K562 (cell line): ENCODE data around the gene STIM1. TPM values are rescaled to one million over a fixed set of nuclear protein-coding genes. Genes with fewer than 3 reads are reported as not detected.
A peak's percentile ranks its signal among the peaks of the same experiment; 100 is the strongest.

ENCODE experiments used
- ATAC-seq: fragments of 200-7000 bp; cut with Tn5 transposase; 3 replicates; pipeline ENCODE4 v1.9.1; 2020; ENCODE audit warnings: moderate library complexity
- BruUV-seq: library from RNA; stranded (reverse); fragments of 400-500 nt; replicated peaks from 2 replicates; lab custom pipeline; 2021; lab: Mats Ljungman, UMichigan
- CTCF ChIA-PET: fragments of 300-600 bp; formaldehyde crosslinking; extraction: SDS; loops from one replicate; lab custom pipeline; 2021; ENCODE audit warnings: low intra/inter-chr PET ratio; lab: Yijun Ruan, JAX
- POLR2A ChIA-PET: fragments of 300-600, 350-650 bp; sonication (Branson Sonifier 250); formaldehyde crosslinking; extraction: SDS; loops from one replicate; lab custom pipeline; 2021; ENCODE audit warnings: antibody characterized with exemption, inconsistent platforms; lab: Yijun Ruan, JAX
- DNase-seq, 4 experiments: peaks; one replicate each; pipeline versions ENCODE4 v3.0.0 to v3.0.0-alpha.2; 2011 to 2018; ENCODE audit warnings: low spot score in 3 of 4, mixed read lengths in 3 of 4; ENCODE audit errors: extremely low read depth in 1 of 4
- FAIRE-seq: peaks from 2 replicates; lab custom pipeline; 2011; peaks lifted over from hg19 to GRCh38; lab: Jason Lieb, UNC
- H2AFZ ChIP-seq: 2 replicates; pipeline ENCODE4 v1.6.0; 2011; ENCODE audit warnings: low read depth, low read length, control low read depth, inconsistent platforms
- H3K27ac ChIP-seq: fragments of 200-600 bp; 3 replicates; pipeline ENCODE4 v1.8.0; 2011; ENCODE audit warnings: low read depth, mild to moderate bottlenecking, control low read depth, inconsistent platforms, low read length, moderate library complexity, mixed read lengths; ENCODE audit errors: extremely low read depth
- H3K27me3 ChIP-seq, 2 experiments: fragments of 300-600 bp in 1 of 2; 2 replicates in 1 of 2; 3 replicates in 1 of 2; pipeline versions ENCODE4 v1.6.0 to v1.8.0; 2011; ENCODE audit warnings: inconsistent platforms in 2 of 2, low read length in 2 of 2, mild to moderate bottlenecking in 1 of 2, mixed read lengths in 1 of 2, moderate library complexity in 1 of 2; ENCODE audit not compliant: control insufficient read depth in 2 of 2, insufficient read depth in 2 of 2
- H3K36me3 ChIP-seq: fragments of 300-600 bp; 3 replicates; pipeline ENCODE4 v1.8.0; 2011; ENCODE audit warnings: mild to moderate bottlenecking, low read length, inconsistent platforms; ENCODE audit not compliant: control insufficient read depth, insufficient read depth
- H3K4me1 ChIP-seq, 2 experiments: fragments of 200-600 bp in 1 of 2; replicated peaks in 1 of 2; 2 replicates in 1 of 2; 3 replicates in 1 of 2; pipeline versions ENCODE4 v1.5.1 to v1.8.0; 2011; ENCODE audit warnings: inconsistent platforms in 2 of 2, low read length in 2 of 2, mild to moderate bottlenecking in 1 of 2, mixed read lengths in 1 of 2, moderate library complexity in 1 of 2; ENCODE audit not compliant: control insufficient read depth in 2 of 2, insufficient read depth in 2 of 2
- H3K4me2 ChIP-seq: 2 replicates; pipeline ENCODE4 v1.6.1; 2011; ENCODE audit warnings: low read length, control low read depth, inconsistent platforms, mixed read lengths; ENCODE audit not compliant: insufficient read depth
- H3K4me3 ChIP-seq: fragments of 200-600 bp; sonication (generic), shearing (Covaris generic); 2 replicates; pipeline ENCODE4 v1.5.1; 2016; ENCODE audit warnings: control low read depth, inconsistent platforms
- H3K79me2 ChIP-seq: fragments of 200-600 bp; 3 replicates; pipeline ENCODE4 v1.8.0; 2011; ENCODE audit warnings: low read length, inconsistent platforms; ENCODE audit not compliant: control insufficient read depth, insufficient read depth
- H3K9ac ChIP-seq, 2 experiments: 2 replicates each; pipeline versions ENCODE4 v1.6.0 to v1.6.1; 2011; ENCODE audit warnings: low read depth in 2 of 2, low read length in 2 of 2, control low read depth in 1 of 2, inconsistent platforms in 1 of 2, mild to moderate bottlenecking in 1 of 2, mixed read lengths in 1 of 2; ENCODE audit not compliant: insufficient read depth in 1 of 2
- H3K9me1 ChIP-seq: one replicate; pipeline ENCODE4 v1.6.0; 2011; ENCODE audit warnings: inconsistent platforms, mild to moderate bottlenecking, low read length, moderate library complexity; ENCODE audit not compliant: control insufficient read depth, insufficient read depth
- H3K9me3 ChIP-seq: replicated peaks from 2 replicates; pipeline ENCODE4 v1.5.1; 2011; ENCODE audit warnings: low read depth, low read length, inconsistent platforms; ENCODE audit not compliant: control insufficient read depth, insufficient read depth
- H4K20me1 ChIP-seq: replicated peaks from 2 replicates; pipeline ENCODE4 v1.6.1; 2011; ENCODE audit warnings: low read length, inconsistent platforms, mixed read lengths; ENCODE audit not compliant: control insufficient read depth, insufficient read depth
- BDP1 ChIP-seq: IDR thresholded peaks from 3 replicates; pipeline ENCODE4 v1.6.1; 2011; ENCODE audit not compliant: insufficient read length, insufficient read depth
- DDX20 ChIP-seq: fragments of 450-650 bp; IDR thresholded peaks from 2 replicates; pipeline ENCODE4 v1.6.1; 2016; ENCODE audit warnings: missing genetic modification characterization, low read depth, mild to moderate bottlenecking, missing compliant biosample characterization, moderate library complexity
- HNRNPLL ChIP-seq: fragments of 200-400 bp; formaldehyde crosslinking; IDR thresholded peaks from 2 replicates; pipeline ENCODE4 v1.6.1; 2017; ENCODE audit warnings: low read length, low read depth, mild to moderate bottlenecking; ENCODE audit not compliant: poor library complexity, severe bottlenecking
- KAT7 ChIP-seq: sonication (generic); formaldehyde crosslinking; IDR thresholded peaks from 2 replicates; pipeline ENCODE4 v1.8.0; 2022; ENCODE audit warnings: missing genetic modification reagents, mild to moderate bottlenecking, borderline replicate concordance
- KDM2B ChIP-seq: fragments of 250-450 bp; sonication (Bioruptor Pico); IDR thresholded peaks from 2 replicates; pipeline ENCODE4 v1.8.0; 2021; ENCODE audit warnings: mild to moderate bottlenecking, moderate library complexity
- KLF1 ChIP-seq: fragments of 450-650 bp; IDR thresholded peaks from 2 replicates; pipeline ENCODE4 v1.6.1; 2016; ENCODE audit warnings: missing genetic modification characterization, missing compliant biosample characterization
- MEF2D ChIP-seq: conservative IDR thresholded peaks from 2 replicates; pipeline ENCODE4 v1.6.1; 2016; ENCODE audit warnings: low read depth, missing genetic modification characterization, missing compliant biosample characterization
- NFE2 ChIP-seq: IDR thresholded peaks from 2 replicates; pipeline ENCODE4 v1.6.1; 2014; ENCODE audit warnings: antibody characterized with exemption, low read depth
- NFXL1 ChIP-seq: fragments of 450-650 bp; formaldehyde crosslinking; IDR thresholded peaks from 2 replicates; pipeline ENCODE4 v1.4.0; 2021; ENCODE audit warnings: mild to moderate bottlenecking
- NR0B1 ChIP-seq: fragments of 450-650 bp; IDR thresholded peaks from one replicate; pipeline ENCODE4 v1.6.1; 2018; ENCODE audit warnings: mild to moderate bottlenecking, moderate library complexity; ENCODE audit not compliant: partially characterized antibody
- POLR2A ChIP-seq: fragments of 450-650 bp; conservative IDR thresholded peaks from 2 replicates; pipeline ENCODE4 v1.6.1; 2016
- RAD21 ChIP-seq, 2 experiments: fragments of 250-450 bp in 1 of 2; fragments of 450-650 bp in 1 of 2; sonication (Bioruptor Pico) in 1 of 2; formaldehyde crosslinking in 1 of 2; IDR thresholded peaks in 1 of 2; conservative IDR thresholded peaks in 1 of 2; 2 replicates each; pipeline versions ENCODE4 v1.4.0 to v1.8.0; 2020 to 2022; ENCODE audit warnings: mild to moderate bottlenecking in 2 of 2, moderate library complexity in 1 of 2
- RBFOX2 ChIP-seq: fragments of 200-400 bp; formaldehyde crosslinking; IDR thresholded peaks from 2 replicates; pipeline ENCODE4 v1.6.1; 2017; ENCODE audit warnings: low read depth, mild to moderate bottlenecking, low read length, moderate library complexity
- RBM22 ChIP-seq: fragments of 200-400 bp; formaldehyde crosslinking; IDR thresholded peaks from 2 replicates; pipeline ENCODE4 v1.6.1; 2018; ENCODE audit warnings: low read length, low read depth; ENCODE audit not compliant: poor library complexity, severe bottlenecking
- THRAP3 ChIP-seq: fragments of 450-650 bp; IDR thresholded peaks from 2 replicates; pipeline ENCODE4 v1.6.1; 2016; ENCODE audit warnings: mild to moderate bottlenecking, inconsistent platforms, borderline replicate concordance
- ZNF408 ChIP-seq: fragments of 250-450 bp; sonication (Bioruptor Pico); IDR thresholded peaks from 2 replicates; pipeline ENCODE4 v1.4.0; 2020; ENCODE audit warnings: low read depth, mild to moderate bottlenecking, moderate library complexity
- ZNF41 ChIP-seq: fragments of 250-450 bp; sonication (Bioruptor Pico); conservative IDR thresholded peaks from 2 replicates; pipeline ENCODE4 v1.4.0; 2020; ENCODE audit warnings: mild to moderate bottlenecking
- ZNF589 ChIP-seq: fragments of 200-800 bp; sonication (Bioruptor generic); IDR thresholded peaks from 2 replicates; pipeline ENCODE4 v1.6.1; 2016; ENCODE audit warnings: low read depth, missing genetic modification characterization, missing compliant biosample characterization
- WGBS: fragments of 100-300 bp; shearing (Covaris generic); methylation state at CpG from one replicate; pipeline ENCODE4 v1.1.6; 2016; ENCODE audit warnings: low coverage, mixed read lengths; ENCODE audit not compliant: insufficient coverage; ENCODE audit errors: missing lambda C conversion rate; 5-methylcytosine and 5-hydroxymethylcytosine counted together
- in situ Hi-C: fragments of 300-500 bp; cut with MboI; formaldehyde crosslinking; loops from 4 replicates; pipeline ENCODE4 v1.15.0; 2018; ENCODE audit warnings: inconsistent platforms, mixed read lengths
- intact Hi-C: fragments of 100-400 bp; cut with micrococcal nuclease; formaldehyde crosslinking; loops from 2 replicates; pipeline ENCODE4 v1.14.2; 2022
- polyA plus RNA-seq, 8 experiments: library from polyadenylated mRNA; depleted of rRNA in 4 of 8; stranded (reverse) in 5 of 8; unstranded in 3 of 8; fragments of >200 nt; fragmentation: Nextera tagmentation in 2 of 8; fragmentation: Illumina TruSeq in 1 of 8; extraction: Ambion mirVana in 2 of 8; extraction: Trizol in 1 of 8; gene quantifications; 2 replicates each; pipeline versions ENCODE4 v1.2.1 to v1.2.3, GENCODE V29; 2011 to 2014; ENCODE audit warnings: inconsistent platforms in 1 of 8, missing spikeins in 1 of 8
- total RNA-seq, 7 experiments: library from RNA; depleted of rRNA in 6 of 7; stranded (reverse); fragments of >200 nt in 6 of 7; fragmentation: Illumina TruSeq in 2 of 7; extraction: Trizol in 2 of 7; gene quantifications; 2 replicates each; pipeline versions ENCODE4 v1.2.1 to v1.2.3, GENCODE V29; 2011 to 2021; ENCODE audit warnings: low replicate concordance in 1 of 7
- TF ChIP-seq, protein P1 (sequence below): IDR thresholded peaks from 2 replicates; pipeline ENCODE4 v1.6.1; 2012; ENCODE audit warnings: low read depth, low read length, improper control_type of control experiment, borderline replicate concordance
- TF ChIP-seq, protein P2 (sequence below): fragments of 250-450 bp; sonication (Bioruptor Pico); IDR thresholded peaks from 2 replicates; pipeline ENCODE4 v1.5.0; 2021

Gene STIM1
- total and polyA plus RNA-seq, 9 of the 15 experiments (the other 6 are each of a cell fraction or from before 2014, with no cell fraction given) = 7.7 to 50.5 (median 22.5) TPM

GRCh38 chr11:3827434-3828186 lies 27.9 kb upstream of the STIM1 start:
- Histone ChIP-seq H3K4me3 (no peak overlapping the region), H3K36me3 (peaks cover 89% of the 10 kb centered on the region), H3K79me2 (peaks cover 70% of the 10 kb centered on the region), H3K27ac (no peak overlapping the region; the same call in 2 of the 3 replicates), H3K9me3 (no peaks in the 10 kb centered on the region), H3K9ac (peak overlapping the region in 1 of 2 experiments; percentile 1; a peak in 1 of 4 replicates), H2AFZ (no peak overlapping the region), H3K9me1 (peaks cover 5% of the 10 kb centered on the region), H3K27me3 (no peaks in the 10 kb centered on the region), H3K4me2 (no peak overlapping the region), H3K4me1 (peaks cover 42 to 45% of the 10 kb centered on the region in 2 experiments), H4K20me1 (no peaks in the 10 kb centered on the region)
- 92% methylated on average over 31 of the region's 35 CpGs for WGBS
- no peak for FAIRE-seq
- intact Hi-C loops (no loop called here), in situ Hi-C loops (no loop called here)
- no peak for ATAC-seq
- DNase-seq = no peak
- POLR2A ChIA-PET = interaction anchor here (0.6 to 1.1 kb wide), 4 partner anchors 13 to 261 kb away, joined by 3 read pairs; no protein-coding TSS in a partner anchor
- BruUV-seq = TSS peak; percentile 46
- CTCF ChIA-PET = no interaction called here
- TF ChIP-seq, protein P1, sequence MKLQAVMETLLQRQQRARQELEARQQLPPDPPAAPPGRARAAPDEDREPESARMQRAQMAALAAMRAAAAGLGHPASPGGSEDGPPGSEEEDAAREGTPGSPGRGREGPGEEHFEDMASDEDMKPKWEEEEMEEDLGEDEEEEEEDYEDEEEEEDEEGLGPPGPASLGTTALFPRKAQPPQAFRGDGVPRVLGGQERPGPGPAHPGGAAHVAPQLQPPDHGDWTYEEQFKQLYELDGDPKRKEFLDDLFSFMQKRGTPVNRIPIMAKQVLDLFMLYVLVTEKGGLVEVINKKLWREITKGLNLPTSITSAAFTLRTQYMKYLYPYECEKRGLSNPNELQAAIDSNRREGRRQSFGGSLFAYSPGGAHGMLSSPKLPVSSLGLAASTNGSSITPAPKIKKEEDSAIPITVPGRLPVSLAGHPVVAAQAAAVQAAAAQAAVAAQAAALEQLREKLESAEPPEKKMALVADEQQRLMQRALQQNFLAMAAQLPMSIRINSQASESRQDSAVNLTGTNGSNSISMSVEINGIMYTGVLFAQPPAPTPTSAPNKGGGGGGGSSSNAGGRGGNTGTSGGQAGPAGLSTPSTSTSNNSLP = no peak
- TF ChIP-seq RBM22 (peak; percentile 80), ZNF589 (CRISPR knock-in tag) (no peak), HNRNPLL (no peak), BDP1 (no peak), NFXL1 (CRISPR knock-in tag) (no peak), MEF2D (tag) (no peak), RAD21 (CRISPR knock-in tag; conservative IDR thresholded peaks at IDR 0.05 in 1 of 2, IDR thresholded peaks at IDR 0.05 in 1 of 2) (no peak), THRAP3 (no peak), NFE2 (no peak), KAT7 (CRISPR knock-in tag) (no peak), RBFOX2 (peak; percentile 74), POLR2A (0 out of 2 replicates have a peak, but pooled peaks have one; percentile 1), NR0B1 (no peak), ZNF41 (CRISPR knock-in tag) (no peak), DDX20 (tag) (no peak), KDM2B (CRISPR knock-in tag) (no peak), KLF1 (tag) (no peak), ZNF408 (CRISPR knock-in tag) (no peak)
- TF ChIP-seq, protein P2, sequence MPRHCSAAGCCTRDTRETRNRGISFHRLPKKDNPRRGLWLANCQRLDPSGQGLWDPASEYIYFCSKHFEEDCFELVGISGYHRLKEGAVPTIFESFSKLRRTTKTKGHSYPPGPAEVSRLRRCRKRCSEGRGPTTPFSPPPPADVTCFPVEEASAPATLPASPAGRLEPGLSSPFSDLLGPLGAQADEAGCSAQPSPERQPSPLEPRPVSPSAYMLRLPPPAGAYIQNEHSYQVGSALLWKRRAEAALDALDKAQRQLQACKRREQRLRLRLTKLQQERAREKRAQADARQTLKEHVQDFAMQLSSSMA (CRISPR knock-in tag) = no peak
